ENCODE data around the gene PRICKLE1. TPM values are rescaled to one million over a fixed set of nuclear protein-coding genes. Genes with fewer than 3 reads are reported as not detected.

PRICKLE1 gene
- total RNA-seq, 2 donors from 2014 or later: 7.5 to 12.4 TPM

DNA sequence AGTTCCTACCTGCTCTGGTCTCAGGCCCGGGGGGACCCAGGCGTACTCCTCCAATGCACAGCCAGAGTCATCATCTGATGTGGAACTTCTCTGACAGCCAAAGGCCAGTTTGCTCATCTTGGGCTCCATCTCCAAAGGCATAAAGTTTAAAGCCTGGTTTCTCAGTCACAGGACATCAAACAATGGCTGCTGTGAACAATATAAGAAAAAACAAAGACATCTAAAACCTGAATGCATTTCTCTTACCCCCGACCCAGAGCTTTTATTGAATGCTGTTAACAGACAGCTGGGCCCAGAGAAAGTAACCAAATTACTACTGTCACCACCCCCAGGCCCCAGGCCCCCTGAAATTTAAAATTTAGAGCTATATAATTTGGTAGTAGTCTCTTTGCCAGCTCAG is 117.2 kb downstream of the PRICKLE1 start:
- Histone ChIP-seq H3K36me3 (no peaks in the 10 kb centered on the region), H3K4me3 (no peak overlapping the region), H3K27me3 (replicated peaks; ENCODE audit: insufficient read depth) (no peaks in the 10 kb centered on the region), H3K4me1 (replicated peaks) (no peaks in the 10 kb centered on the region), H3K27ac (no peak overlapping the region), H3K9me3 (no peaks in the 10 kb centered on the region)
- WGBS: 74% methylated on average over 3 of the region's 3 CpGs
- TF ChIP-seq, protein P1, sequence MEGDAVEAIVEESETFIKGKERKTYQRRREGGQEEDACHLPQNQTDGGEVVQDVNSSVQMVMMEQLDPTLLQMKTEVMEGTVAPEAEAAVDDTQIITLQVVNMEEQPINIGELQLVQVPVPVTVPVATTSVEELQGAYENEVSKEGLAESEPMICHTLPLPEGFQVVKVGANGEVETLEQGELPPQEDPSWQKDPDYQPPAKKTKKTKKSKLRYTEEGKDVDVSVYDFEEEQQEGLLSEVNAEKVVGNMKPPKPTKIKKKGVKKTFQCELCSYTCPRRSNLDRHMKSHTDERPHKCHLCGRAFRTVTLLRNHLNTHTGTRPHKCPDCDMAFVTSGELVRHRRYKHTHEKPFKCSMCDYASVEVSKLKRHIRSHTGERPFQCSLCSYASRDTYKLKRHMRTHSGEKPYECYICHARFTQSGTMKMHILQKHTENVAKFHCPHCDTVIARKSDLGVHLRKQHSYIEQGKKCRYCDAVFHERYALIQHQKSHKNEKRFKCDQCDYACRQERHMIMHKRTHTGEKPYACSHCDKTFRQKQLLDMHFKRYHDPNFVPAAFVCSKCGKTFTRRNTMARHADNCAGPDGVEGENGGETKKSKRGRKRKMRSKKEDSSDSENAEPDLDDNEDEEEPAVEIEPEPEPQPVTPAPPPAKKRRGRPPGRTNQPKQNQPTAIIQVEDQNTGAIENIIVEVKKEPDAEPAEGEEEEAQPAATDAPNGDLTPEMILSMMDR (IDR thresholded peaks at IDR 0.05): no peak
- TF ChIP-seq POLR2A (IDR thresholded peaks at IDR 0.05): no peak
- TF ChIP-seq POLR2AphosphoS5 (IDR thresholded peaks at IDR 0.05): no peak
- intact Hi-C loops (cut with DNase I): no loop called here
- DNase-seq (ENCODE audit: low spot score): no peak

DNA sequence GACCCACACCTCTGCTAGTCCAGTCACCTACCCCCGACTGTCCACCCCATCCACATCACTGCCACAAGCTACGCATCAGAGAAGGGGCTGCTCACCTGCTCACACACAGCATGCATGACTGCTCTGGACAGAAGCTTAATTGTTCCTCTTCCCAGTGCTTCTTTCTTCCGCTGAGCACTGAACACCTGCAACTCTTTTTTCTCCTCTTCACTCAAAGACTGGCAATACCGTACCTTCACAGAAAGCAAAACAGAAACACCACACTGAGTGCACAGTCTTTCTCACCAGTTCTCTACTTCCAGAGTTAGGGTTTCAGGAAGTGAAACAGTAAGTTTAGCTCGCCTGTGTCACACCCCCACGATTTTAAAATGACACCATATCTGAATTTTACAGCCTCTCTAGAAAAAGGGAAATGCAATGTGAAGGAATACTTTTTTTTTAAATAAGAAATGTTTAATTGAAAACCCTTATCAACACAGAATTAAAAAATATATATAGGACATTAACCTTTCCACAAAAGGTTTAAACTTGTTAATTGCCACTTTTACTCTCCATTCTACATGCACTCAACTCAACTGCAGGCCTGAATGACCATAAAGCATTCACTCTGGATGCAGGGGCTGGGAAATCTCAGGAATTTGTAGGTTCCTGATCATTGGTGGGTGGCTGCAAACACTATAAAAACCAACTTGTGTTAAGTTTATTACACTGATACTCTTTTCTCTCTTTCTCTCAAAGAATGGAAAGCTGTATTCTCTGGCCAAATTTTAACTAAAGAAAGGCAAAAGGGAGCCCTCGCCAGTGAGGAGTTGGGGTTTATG is 120.0 kb downstream of the PRICKLE1 start:
- intact Hi-C loops (cut with DNase I): no loop called here
- TF ChIP-seq POLR2AphosphoS5 (IDR thresholded peaks at IDR 0.05) (no peak), POLR2A (IDR thresholded peaks at IDR 0.05) (no peak)
- TF ChIP-seq, protein P1 (IDR thresholded peaks at IDR 0.05): no peak
- no peaks in the 10 kb centered on the region for H3K4me1 ChIP-seq (replicated peaks)
- no peaks in the 10 kb centered on the region for H3K36me3 ChIP-seq
- no peak for DNase-seq (ENCODE audit: low spot score)
- H3K27ac ChIP-seq: no peak overlapping the region
- H3K9me3 ChIP-seq: no peaks in the 10 kb centered on the region
- no peak overlapping the region for H3K4me3 ChIP-seq
- no peaks in the 10 kb centered on the region for H3K27me3 ChIP-seq (replicated peaks; ENCODE audit: insufficient read depth)
- WGBS: 71% methylated on average over 7 of the region's 7 CpGs

DNA sequence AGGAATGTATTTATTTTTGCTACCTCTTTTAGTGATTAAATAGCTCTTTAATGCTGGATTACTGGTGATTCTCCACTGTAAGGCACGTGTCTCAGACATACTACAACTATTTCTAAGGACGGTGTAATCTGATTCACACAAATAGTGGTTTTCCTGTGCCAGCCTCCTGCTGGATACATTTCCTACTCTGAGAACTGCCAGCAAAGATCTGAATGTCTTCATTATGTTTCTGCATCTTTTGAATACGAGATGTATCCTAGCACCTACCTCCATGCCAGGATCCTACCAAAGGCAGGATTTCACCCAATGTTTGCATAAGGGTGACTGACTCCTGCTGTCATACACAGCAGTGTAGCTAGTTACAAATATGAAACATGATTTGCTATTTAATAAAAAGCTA is 120.6 kb downstream of the PRICKLE1 start:
- H3K27ac ChIP-seq: no peak overlapping the region
- no peaks in the 10 kb centered on the region for H3K9me3 ChIP-seq
- no peaks in the 10 kb centered on the region for H3K4me1 ChIP-seq (replicated peaks)
- TF ChIP-seq, protein P1 (IDR thresholded peaks at IDR 0.05): no peak
- no peak for TF ChIP-seq POLR2AphosphoS5 (IDR thresholded peaks at IDR 0.05)
- TF ChIP-seq POLR2A (IDR thresholded peaks at IDR 0.05): no peak
- DNase-seq (ENCODE audit: low spot score): no peak
- no peaks in the 10 kb centered on the region for H3K27me3 ChIP-seq (replicated peaks; ENCODE audit: insufficient read depth)
- intact Hi-C loops (cut with DNase I): no loop called here
- no peaks in the 10 kb centered on the region for H3K36me3 ChIP-seq
- H3K4me3 ChIP-seq: no peak overlapping the region
- WGBS: 35% methylated on average over 3 of the region's 3 CpGs

DNA sequence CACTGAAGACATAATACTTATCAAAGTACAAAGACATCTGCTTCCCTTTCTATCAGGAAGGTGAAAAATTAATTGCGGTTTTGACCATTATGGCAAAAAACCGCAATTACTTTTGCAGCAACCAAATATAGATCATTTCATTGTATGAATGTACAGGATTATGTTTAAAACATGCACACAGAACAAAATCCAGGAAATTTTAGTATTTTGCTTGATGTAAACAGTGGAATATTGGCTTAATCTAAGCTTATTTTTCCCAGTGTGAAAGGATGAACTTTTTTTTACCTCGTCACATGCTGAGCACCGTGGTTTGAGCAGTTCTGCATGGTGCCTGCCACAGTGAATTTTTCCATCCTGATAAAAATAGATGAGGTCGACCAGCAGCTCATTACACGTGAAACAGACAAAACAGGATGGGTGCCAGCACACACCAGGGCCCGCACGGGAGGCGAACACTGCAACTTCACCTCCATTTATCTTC is 121.2 kb downstream of the PRICKLE1 start:
- Histone ChIP-seq H3K9me3 (no peaks in the 10 kb centered on the region), H3K4me3 (no peak overlapping the region), H3K4me1 (replicated peaks) (no peaks in the 10 kb centered on the region), H3K36me3 (no peaks in the 10 kb centered on the region), H3K27me3 (replicated peaks; ENCODE audit: insufficient read depth) (no peaks in the 10 kb centered on the region), H3K27ac (no peak overlapping the region)
- WGBS: 49% methylated on average over 9 of the region's 9 CpGs
- intact Hi-C loops (cut with DNase I): no loop called here
- DNase-seq (ENCODE audit: low spot score): no peak
- TF ChIP-seq, protein P1 (IDR thresholded peaks at IDR 0.05): no peak
- no peak for TF ChIP-seq POLR2A (IDR thresholded peaks at IDR 0.05)
- no peak for TF ChIP-seq POLR2AphosphoS5 (IDR thresholded peaks at IDR 0.05)

DNA sequence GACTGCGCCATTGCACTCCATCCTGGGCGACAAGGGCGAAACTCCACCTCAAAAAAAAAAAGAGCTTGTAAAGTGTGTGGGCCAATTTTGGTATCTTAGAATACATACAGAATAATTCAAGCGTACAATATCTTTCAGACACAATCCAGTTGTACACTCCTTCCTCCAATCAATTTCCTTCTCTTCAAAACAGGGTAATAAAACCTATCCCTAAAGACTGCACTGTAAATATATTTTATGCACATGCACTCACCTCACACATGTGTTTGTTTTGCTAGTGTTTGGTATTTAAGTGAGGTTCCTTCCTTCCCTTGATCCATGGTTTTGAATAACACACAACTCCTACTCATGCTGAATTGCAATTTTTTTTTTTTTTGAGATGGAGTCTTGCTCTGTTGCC is 125.9 kb downstream of the PRICKLE1 start:
- no peak for TF ChIP-seq POLR2AphosphoS5 (IDR thresholded peaks at IDR 0.05)
- TF ChIP-seq POLR2A (IDR thresholded peaks at IDR 0.05): no peak
- TF ChIP-seq, protein P1 (IDR thresholded peaks at IDR 0.05): no peak
- no peaks in the 10 kb centered on the region for H3K4me1 ChIP-seq (replicated peaks)
- intact Hi-C loops (cut with DNase I): no loop called here
- H3K36me3 ChIP-seq: no peaks in the 10 kb centered on the region
- 97% methylated on average over 4 of the region's 4 CpGs for WGBS
- no peaks in the 10 kb centered on the region for H3K27me3 ChIP-seq (replicated peaks; ENCODE audit: insufficient read depth)
- H3K9me3 ChIP-seq: no peaks in the 10 kb centered on the region
- no peak for DNase-seq (ENCODE audit: low spot score)
- no peak overlapping the region for H3K4me3 ChIP-seq
- H3K27ac ChIP-seq: no peak overlapping the region
